GM18499 (cell line): ENCODE results near the gene TAL1.
"Not testable (repeated sequence)": the region's sequence is repeated elsewhere in the genome, so short reads cannot be mapped to it uniquely, and the experiment has no call there.

Experiments used
- ATAC-seq: cut with Tn5 transposase; IDR thresholded peaks from one replicate; pipeline ENCODE4 v1.9.1; 2021; ENCODE audit warnings: moderate number of reproducible peaks; ENCODE audit not compliant: insufficient read depth, unreplicated experiment

The TAL1 gene

GRCh38 chr1:47232187-47232874 is at the start of gene TAL1:
Gene TAL1, minus strand, starts transcription at chr1:47232225. Its CDS starts 6,337 bp downstream, at chr1:47225888.
- ATAC-seq, result no peak

GRCh38 chr1:47280142-47280541 is 48.1 kb upstream of the TAL1 start:
- no peak for ATAC-seq

GRCh38 chr1:47276850-47277249 is 44.8 kb upstream of the TAL1 start:
- ATAC-seq, result no peak

GRCh38 chr1:47275811-47276210 is 43.8 kb upstream of the TAL1 start:
- not testable (repeated sequence) for ATAC-seq

- not testable (repeated sequence) for ATAC-seq
Observed at GRCh38 chr1:47265529-47265928, 33.5 kb upstream of the TAL1 start.

GRCh38 chr1:47262787-47263413 is 30.9 kb upstream of the TAL1 start:
- ATAC-seq, result no peak

- no peak for ATAC-seq
Observed at GRCh38 chr1:47257224-47257623, 25.2 kb upstream of the TAL1 start.

GRCh38 chr1:47252795-47253194 is 20.8 kb upstream of the TAL1 start:
- no peak for ATAC-seq

GRCh38 chr1:47252369-47252768 is 20.3 kb upstream of the TAL1 start:
- no peak for ATAC-seq

- no peak for ATAC-seq
Observed at GRCh38 chr1:47249755-47250154, 17.7 kb upstream of the TAL1 start.

- no peak for ATAC-seq
Observed at GRCh38 chr1:47244339-47244862, 12.4 kb upstream of the TAL1 start.

GRCh38 chr1:47243910-47244309 is 11.9 kb upstream of the TAL1 start:
- ATAC-seq, result no peak

GRCh38 chr1:47241114-47242113 is 9.4 kb upstream of the TAL1 start:
- no peak for ATAC-seq

GRCh38 chr1:47238935-47239592 is 7.0 kb upstream of the TAL1 start:
- ATAC-seq, result no peak

GRCh38 chr1:47235806-47236205 is 3.8 kb upstream of the TAL1 start:
- no peak for ATAC-seq

- no peak for ATAC-seq
Observed at GRCh38 chr1:47235241-47235681, 3.2 kb upstream of the TAL1 start.

- no peak for ATAC-seq
Observed at GRCh38 chr1:47233186-47233585, 1.2 kb upstream of the TAL1 start.

GRCh38 chr1:47231301-47232186 is 481 bp downstream of the TAL1 start:
- no peak for ATAC-seq

- no peak for ATAC-seq
Observed at GRCh38 chr1:47230692-47231300, 1.2 kb downstream of the TAL1 start.
